Measurements from ENCODE around the gene CSF3R.
"Not testable (repeated sequence)": the region's sequence is repeated elsewhere in the genome, so short reads cannot be mapped to it uniquely, and the experiment has no call there.

Gene CSF3R

GRCh38 chr1:36484099-36484498, 1.4 kb upstream of the CSF3R start:
- no peak for DNase-seq (ENCODE audit: low read depth)
- no peak for TF ChIP-seq CTCF (IDR thresholded peaks at IDR 0.05; ENCODE audit: control insufficient read depth, insufficient read depth, low read depth, low read length, missing control alignments)
- H3K4me3 ChIP-seq (ENCODE audit: control insufficient read depth, low read depth, low read length): no peak overlapping the region

- DNase-seq (ENCODE audit: low read depth): no peak
Observed at GRCh38 chr1:36481771-36482723, 666 bp downstream of the CSF3R start.

GRCh38 chr1:36481091-36481490, 1.6 kb downstream of the CSF3R start:
- no peak for DNase-seq (ENCODE audit: low read depth)
- no peak for TF ChIP-seq CTCF (IDR thresholded peaks at IDR 0.05; ENCODE audit: control insufficient read depth, insufficient read depth, low read depth, low read length, missing control alignments)
- H3K4me3 ChIP-seq (ENCODE audit: control insufficient read depth, low read depth, low read length): no peak overlapping the region

More at GRCh38 chr1:36481771-36482723, 666 bp downstream of the CSF3R start:
- no peak for TF ChIP-seq CTCF (IDR thresholded peaks at IDR 0.05; ENCODE audit: control insufficient read depth, insufficient read depth, low read depth, low read length, missing control alignments)
- H3K4me3 ChIP-seq (ENCODE audit: control insufficient read depth, low read depth, low read length): no peak overlapping the region

GRCh38 chr1:36480161-36480560, 2.6 kb downstream of the CSF3R start:
- DNase-seq (ENCODE audit: low read depth): no peak
- no peak for TF ChIP-seq CTCF (IDR thresholded peaks at IDR 0.05; ENCODE audit: control insufficient read depth, insufficient read depth, low read depth, low read length, missing control alignments)
- H3K4me3 ChIP-seq (ENCODE audit: control insufficient read depth, low read depth, low read length): no peak overlapping the region

- H3K4me3 ChIP-seq (ENCODE audit: control insufficient read depth, low read depth, low read length): no peak overlapping the region
- no peak for DNase-seq (ENCODE audit: low read depth)
- TF ChIP-seq CTCF (IDR thresholded peaks at IDR 0.05; ENCODE audit: control insufficient read depth, insufficient read depth, low read depth, low read length, missing control alignments): no peak
Observed at GRCh38 chr1:36479505-36480051, 3.1 kb downstream of the CSF3R start.

GRCh38 chr1:36477615-36478014, 5.1 kb downstream of the CSF3R start:
- not testable (repeated sequence) for DNase-seq (ENCODE audit: low read depth)

GRCh38 chr1:36476945-36477344, 5.8 kb downstream of the CSF3R start:
- TF ChIP-seq CTCF (IDR thresholded peaks at IDR 0.05; ENCODE audit: control insufficient read depth, insufficient read depth, low read depth, low read length, missing control alignments): no peak
- no peak overlapping the region for H3K4me3 ChIP-seq (ENCODE audit: control insufficient read depth, low read depth, low read length)
- DNase-seq (ENCODE audit: low read depth): no peak

More at GRCh38 chr1:36477615-36478014, 5.1 kb downstream of the CSF3R start:
- H3K4me3 ChIP-seq (ENCODE audit: control insufficient read depth, low read depth, low read length): not testable (repeated sequence)
